C4-2B (cell line): ENCODE data around the gene RNASEH2A.

Experiments used
- H3K27ac ChIP-seq: fragments of 450-650 bp; 2 replicates; pipeline ENCODE4 v1.5.1; 2017
- ZFX ChIP-seq: fragments of 450-650 bp; IDR thresholded peaks from 2 replicates; pipeline ENCODE4 v1.6.1; 2017
- TF ChIP-seq, protein P1 (sequence below): fragments of 450-650 bp; conservative IDR thresholded peaks from 2 replicates; pipeline ENCODE4 v1.5.1; 2017; ENCODE audit warnings: mild to moderate bottlenecking

Gene RNASEH2A

DNA sequence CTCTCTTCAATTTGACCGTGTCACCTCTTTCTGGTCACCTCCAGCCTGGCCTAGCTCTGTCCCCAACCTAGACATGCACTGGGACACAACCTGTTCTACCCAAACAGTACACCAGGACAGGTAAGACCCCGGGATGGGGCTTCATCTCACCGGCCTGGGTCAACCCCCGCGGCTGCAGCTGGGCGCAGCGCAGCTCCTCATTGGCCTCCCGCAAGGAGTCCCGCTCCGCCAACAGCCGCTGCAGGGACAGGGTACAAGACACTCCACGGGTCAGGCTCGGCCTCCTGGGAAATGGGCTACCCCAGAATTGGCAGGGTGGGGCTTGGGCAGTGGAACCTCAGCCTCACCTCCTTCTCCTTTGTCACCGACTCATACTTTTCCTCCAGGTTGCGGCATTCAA lies 38.7 kb upstream of the RNASEH2A start:
- TF ChIP-seq ZFX = no peak
- no peak overlapping the region for H3K27ac ChIP-seq

DNA sequence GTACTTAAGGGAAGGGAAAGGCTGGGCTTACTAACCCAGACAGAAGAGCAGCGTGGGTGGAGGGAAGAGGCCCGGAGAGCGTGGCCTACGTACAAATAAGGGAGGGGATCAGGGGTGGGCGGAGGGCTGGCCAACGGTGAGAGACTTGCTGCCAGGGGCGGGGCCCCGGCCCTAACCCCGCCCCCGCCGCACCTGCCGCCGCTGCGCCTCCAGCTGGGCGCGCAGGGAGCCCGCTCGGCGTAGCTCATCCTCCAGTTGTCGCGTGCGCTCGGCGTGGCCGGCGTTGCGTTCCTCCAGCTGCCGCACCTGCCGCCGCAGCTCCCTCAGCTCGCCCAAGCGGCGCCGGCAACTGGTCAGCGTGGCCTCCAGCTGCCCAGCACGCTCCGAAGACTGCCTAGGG lies 36.7 kb upstream of the RNASEH2A start:
- TF ChIP-seq, protein P1, sequence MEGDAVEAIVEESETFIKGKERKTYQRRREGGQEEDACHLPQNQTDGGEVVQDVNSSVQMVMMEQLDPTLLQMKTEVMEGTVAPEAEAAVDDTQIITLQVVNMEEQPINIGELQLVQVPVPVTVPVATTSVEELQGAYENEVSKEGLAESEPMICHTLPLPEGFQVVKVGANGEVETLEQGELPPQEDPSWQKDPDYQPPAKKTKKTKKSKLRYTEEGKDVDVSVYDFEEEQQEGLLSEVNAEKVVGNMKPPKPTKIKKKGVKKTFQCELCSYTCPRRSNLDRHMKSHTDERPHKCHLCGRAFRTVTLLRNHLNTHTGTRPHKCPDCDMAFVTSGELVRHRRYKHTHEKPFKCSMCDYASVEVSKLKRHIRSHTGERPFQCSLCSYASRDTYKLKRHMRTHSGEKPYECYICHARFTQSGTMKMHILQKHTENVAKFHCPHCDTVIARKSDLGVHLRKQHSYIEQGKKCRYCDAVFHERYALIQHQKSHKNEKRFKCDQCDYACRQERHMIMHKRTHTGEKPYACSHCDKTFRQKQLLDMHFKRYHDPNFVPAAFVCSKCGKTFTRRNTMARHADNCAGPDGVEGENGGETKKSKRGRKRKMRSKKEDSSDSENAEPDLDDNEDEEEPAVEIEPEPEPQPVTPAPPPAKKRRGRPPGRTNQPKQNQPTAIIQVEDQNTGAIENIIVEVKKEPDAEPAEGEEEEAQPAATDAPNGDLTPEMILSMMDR = no peak
- no peak for TF ChIP-seq ZFX

DNA sequence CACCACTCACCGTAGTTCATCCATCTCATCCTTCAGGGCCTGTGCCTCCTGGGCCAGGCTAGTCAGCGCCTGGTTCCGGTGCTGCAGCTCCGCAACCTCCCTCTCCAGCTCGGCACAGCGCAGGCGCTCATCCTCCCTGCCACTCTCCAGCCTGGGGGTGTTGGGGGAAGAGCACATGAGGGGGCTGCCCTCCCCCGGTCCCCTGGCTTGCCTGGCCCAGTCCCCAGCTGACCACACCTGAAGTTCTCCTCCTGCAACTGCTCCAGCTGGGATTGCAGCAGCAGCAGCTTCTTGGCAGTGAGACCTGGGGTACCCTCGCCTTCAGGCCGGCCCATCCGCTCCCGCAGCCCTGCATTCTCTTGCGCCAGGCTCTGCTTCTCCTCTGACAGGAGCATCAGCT lies 35.5 kb upstream of the RNASEH2A start:
- no peak overlapping the region for H3K27ac ChIP-seq
- TF ChIP-seq ZFX = no peak
- TF ChIP-seq, protein P1 = no peak

More for the DNA sequence above, 36.7 kb upstream of the RNASEH2A start:
- no peak overlapping the region for H3K27ac ChIP-seq

DNA sequence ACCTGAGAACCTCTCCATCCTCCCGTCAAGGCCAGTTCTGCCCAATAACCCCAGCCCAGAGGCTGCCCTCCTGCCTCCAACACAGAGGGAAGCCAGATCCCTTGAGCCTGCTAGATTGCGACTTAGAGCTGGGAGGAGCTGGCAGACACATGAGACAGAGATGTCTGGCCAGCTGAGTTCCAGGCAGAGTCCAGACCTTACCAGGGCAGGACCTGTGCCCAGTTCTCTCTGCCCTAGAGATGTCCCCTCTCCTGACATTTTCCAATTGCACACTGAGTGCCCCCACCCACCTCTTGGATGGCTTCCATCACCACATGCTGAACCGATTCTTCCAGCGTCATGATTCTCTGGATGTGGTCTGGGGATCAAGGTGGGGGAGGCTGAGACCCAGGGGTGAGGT lies 34.1 kb upstream of the RNASEH2A start:
- H3K27ac ChIP-seq = no peak overlapping the region
- TF ChIP-seq ZFX = no peak
- TF ChIP-seq, protein P1 = no peak

DNA sequence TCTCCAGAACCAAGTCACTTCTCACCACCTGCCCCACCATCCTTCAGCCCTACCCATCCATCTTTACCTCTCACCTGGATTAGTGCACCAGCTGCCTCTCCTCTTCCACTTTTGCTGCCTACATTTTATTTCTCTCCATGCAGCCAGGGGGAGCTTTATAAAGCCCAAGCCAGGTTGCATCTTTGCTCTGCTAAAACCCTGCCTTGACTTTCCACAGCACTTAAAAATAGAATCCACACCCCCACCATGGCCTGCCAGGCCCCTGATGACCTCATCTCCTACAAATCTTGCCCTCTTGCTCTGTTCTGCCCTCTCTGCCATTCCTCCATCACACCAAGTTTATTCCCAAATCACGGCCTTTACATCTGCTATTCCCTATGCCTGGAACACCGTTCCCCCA lies 32.8 kb upstream of the RNASEH2A start:
- no peak for TF ChIP-seq ZFX
- TF ChIP-seq, protein P1 = peak; percentile 21; the same call in 1 of the 2 replicates
- no peak overlapping the region for H3K27ac ChIP-seq

DNA sequence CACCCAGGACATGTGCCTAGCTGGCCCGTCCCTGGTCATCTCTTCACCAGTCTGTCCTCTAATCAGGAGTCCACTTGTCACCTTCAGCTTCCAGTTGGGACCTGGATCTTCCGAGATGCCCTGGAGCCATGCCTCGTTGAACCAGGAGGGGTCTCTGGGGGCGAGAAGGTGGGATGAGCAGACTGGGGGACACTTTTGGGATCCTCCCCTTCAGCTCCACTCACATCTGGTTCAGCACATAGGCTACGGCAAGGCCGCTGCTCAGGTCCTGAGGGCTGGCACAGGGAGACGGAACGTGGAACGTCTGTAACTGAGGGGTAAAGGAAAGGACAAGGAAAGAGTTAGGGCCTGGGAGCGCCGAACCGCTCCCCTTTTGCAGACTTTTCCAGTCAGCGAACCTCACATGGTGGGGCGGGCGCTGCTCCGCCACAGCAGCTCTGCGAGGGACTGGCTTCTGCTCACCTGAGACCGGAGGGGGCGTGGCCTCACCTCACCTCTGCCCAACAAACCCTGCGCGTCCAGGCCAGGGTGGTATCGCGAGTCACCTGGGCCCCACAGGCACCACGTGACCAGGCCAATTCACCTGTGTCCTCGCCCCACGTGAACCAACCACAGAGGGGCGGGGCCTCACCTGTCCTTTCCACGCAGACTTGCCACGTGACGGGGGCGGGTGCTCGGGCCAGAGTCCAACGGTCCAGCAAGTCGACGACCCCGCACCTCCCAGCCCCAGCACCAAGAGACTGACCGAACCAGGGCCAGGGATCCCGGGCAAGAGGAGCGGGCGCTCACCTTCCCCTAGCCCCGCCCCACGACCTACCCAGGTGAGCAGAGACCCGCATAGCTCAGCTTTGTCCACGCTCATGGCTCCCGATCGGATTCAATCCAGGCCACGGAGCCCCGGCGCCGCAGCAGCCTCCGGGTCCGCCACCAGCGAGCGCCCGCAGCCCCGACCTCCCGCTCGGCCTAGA lies 31.5 kb upstream of the RNASEH2A start, which contains the start of gene HOOK2:
Gene HOOK2 (minus strand): TSS at position 965 of the 968 bp plus-strand sequence. CDS start 103 bp downstream, at position 862.
- peak; percentile 45; the same call in 1 of the 2 replicates for TF ChIP-seq ZFX
- TF ChIP-seq, protein P1 = no peak
- peak within 1 kb of the TSS; percentile 85 for H3K27ac ChIP-seq

DNA sequence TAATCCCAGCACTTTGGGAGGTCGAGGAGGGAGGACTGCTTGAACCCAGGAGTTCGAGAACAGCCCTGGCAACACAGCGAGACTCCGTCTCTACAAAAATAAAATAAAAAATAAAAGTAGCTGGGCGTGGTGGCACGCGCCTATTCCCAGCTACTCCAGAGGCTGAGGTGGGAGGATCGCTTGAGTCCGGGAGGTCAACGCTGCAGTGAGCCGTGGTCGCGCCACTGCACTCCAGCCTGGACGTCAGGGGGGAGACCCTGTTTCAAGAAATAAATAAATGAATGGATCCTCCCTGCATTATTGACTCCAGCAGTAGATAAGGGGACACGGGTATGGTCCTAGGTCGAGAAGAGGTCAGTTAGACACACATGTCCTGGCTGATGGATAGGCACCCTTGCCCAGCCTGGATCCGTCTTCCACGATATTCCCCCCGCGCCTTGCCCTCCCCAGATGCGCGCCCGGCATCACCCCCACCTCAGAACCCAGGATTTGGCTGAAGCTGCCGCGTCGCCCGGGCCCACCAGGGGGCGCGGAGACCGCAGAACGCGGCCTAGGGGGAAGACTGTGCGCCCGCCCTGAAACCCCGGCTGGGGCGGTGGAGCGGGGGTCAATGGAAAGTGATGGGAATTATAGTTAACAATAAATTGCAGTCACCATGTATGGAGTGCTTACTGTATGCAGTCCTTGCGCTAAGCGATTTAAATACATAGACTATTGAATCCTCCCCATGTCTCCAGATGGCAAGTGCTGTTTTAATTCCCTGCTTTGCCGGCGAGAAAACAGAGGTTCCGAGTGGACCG lies 29.0 kb upstream of the RNASEH2A start:
- no peak; the same call in 1 of the 2 replicates for TF ChIP-seq ZFX
- TF ChIP-seq, protein P1 = peak; percentile 98
- peak overlapping the region; percentile 12; the same call in 1 of the 2 replicates for H3K27ac ChIP-seq
